ENCODE results near the gene CPNE7. TPM values are rescaled to one million over a fixed set of nuclear protein-coding genes. Genes with fewer than 3 reads are reported as not detected.

Gene CPNE7
- total and polyA plus RNA-seq, 9 of the 15 experiments (the other 6 are each of a cell fraction or from before 2014, with no cell fraction given), result 0.30 to 73.4 (median 32.7) TPM

DNA sequence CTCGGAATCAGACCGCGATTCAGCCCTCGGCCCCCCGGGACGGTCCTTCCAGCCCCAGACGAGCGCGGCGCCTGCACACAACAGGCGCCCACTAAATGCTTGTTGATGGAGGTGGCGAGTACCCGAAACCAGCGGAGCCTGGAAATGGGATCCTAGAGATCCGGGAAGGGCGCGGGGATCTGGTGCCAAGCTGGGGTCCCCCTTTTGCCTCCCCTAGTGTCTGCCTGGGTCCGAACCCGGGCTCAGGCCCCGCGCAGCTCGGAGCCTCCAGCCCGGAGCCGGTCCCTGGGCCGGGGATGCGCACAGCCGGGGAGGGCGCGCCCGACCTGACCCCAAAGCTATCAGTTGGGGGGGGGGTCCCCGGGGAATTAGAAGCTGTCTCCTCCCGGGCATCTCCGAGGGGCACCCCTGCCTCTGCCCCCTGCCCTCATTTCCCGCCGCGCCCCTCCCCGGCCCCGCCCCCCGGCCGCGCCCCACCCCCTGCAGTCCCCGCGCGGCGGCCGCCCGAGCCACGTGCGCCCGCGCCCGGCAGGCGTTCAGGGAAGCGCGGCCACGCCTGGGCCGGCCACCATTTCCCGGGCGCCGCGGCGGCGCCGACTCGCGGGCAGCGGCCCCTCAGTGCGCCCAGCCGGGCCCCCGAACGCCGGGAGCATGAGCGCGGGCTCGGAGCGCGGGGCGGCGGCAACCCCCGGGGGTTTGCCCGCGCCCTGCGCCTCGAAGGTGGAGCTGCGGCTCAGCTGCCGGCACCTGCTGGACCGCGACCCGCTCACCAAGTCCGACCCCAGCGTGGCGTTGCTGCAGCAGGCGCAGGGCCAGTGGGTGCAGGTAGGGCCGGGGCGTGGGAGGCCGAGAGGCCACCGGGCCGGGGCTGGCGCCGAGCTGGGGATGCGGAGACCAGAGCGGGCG is at the start of gene CPNE7 (continued):
- peak; percentile 61; the same call in 1 of the 2 replicates for TF ChIP-seq PHF8 (IDR thresholded peaks at IDR 0.05; ENCODE audit: borderline replicate concordance, low read length)

DNA sequence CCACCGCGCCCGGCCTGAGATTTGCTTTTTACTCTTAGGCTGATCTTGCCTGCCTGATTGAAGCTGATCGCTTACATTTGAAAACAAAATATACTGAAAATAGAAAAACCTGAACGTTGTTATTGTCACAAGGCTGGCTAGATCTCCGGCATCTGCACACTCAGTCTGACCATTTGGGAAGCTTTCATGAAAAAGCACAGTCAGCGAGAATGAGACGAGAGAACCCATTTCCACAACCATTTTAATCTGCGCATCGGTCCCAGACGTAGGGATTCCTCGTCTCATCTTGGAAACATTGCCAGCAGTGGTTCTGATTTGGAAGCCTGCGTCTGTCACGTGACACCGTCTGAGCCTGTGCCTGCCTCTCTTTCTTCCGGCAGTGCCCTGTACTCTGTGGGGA is 46.5 kb upstream of the CPNE7 start:
- no peak overlapping the region for H2AFZ ChIP-seq (ENCODE audit: low read depth, low read length)
- H3K4me1 ChIP-seq (replicated peaks in 1 of 2; ENCODE audit: control insufficient read depth in 2 of 2, insufficient read depth in 2 of 2, low read length in 2 of 2), result peaks cover 0 to under 1% of the 10 kb centered on the region in 2 experiments; a peak in 1 of 5 replicates
- no peaks in the 10 kb centered on the region for H3K27me3 ChIP-seq (ENCODE audit: control insufficient read depth in 2 of 2, insufficient read depth in 2 of 2, low read length in 2 of 2)
- H3K79me2 ChIP-seq (ENCODE audit: control insufficient read depth, insufficient read depth, low read length), result no peaks in the 10 kb centered on the region
- H3K4me2 ChIP-seq (ENCODE audit: insufficient read depth, low read length), result no peak overlapping the region
- ChIA-PET CTCF (ENCODE audit: low intra/inter-chr PET ratio) (no interaction called here), POLR2A (interaction anchor here (1.0 kb wide), 1 partner anchor 22 kb away, joined by 3 read pairs; no protein-coding TSS in a partner anchor)
- H3K9ac ChIP-seq (ENCODE audit: insufficient read depth in 1 of 2, low read depth in 2 of 2, low read length in 2 of 2), result no peak overlapping the region
- H3K4me3 ChIP-seq, result no peak overlapping the region
- H4K20me1 ChIP-seq (replicated peaks; ENCODE audit: control insufficient read depth, insufficient read depth, low read length), result no peaks in the 10 kb centered on the region
- DNase-seq (ENCODE audit: extremely low read depth in 1 of 4, low spot score in 3 of 4) (no peak), ATAC-seq (no peak), FAIRE-seq (no peak)
- 97% methylated on average over 16 of the region's 16 CpGs for WGBS (ENCODE audit: insufficient coverage, low coverage, missing lambda C conversion rate)
- peaks cover 94% of the 10 kb centered on the region for H3K36me3 ChIP-seq (ENCODE audit: control insufficient read depth, insufficient read depth, low read length)
- H3K9me1 ChIP-seq (ENCODE audit: control insufficient read depth, insufficient read depth, low read length), result no peaks in the 10 kb centered on the region
- H3K9me3 ChIP-seq (replicated peaks; ENCODE audit: control insufficient read depth, insufficient read depth, low read depth, low read length), result no peaks in the 10 kb centered on the region
- in situ Hi-C loops (cut with MboI), result no loop called here
- BruUV-seq (replicated peaks), result no TSS peak
- intact Hi-C loops (cut with micrococcal nuclease), result no loop called here
- TF ChIP-seq MAFK (IDR thresholded peaks at IDR 0.05; ENCODE audit: low read length) (peak; percentile 52; the same call in 1 of the 2 replicates), MAFG (tag; conservative IDR thresholded peaks at IDR 0.05) (0 out of 2 replicates have a peak, but pooled peaks have one; percentile 31), C11orf30 (IDR thresholded peaks at IDR 0.05; ENCODE audit: low read depth) (peak; percentile 61), EHMT2 (IDR thresholded peaks at IDR 0.05) (no peak), ZNF316 (IDR thresholded peaks at IDR 0.05) (peak; percentile 73), RNF219 (CRISPR knock-in tag; IDR thresholded peaks at IDR 0.05) (no peak), MAFF (IDR thresholded peaks at IDR 0.05; ENCODE audit: low read length) (peak; percentile 47; the same call in 1 of the 2 replicates)
- H3K27ac ChIP-seq (ENCODE audit: extremely low read depth, low read depth, low read length), result no peak overlapping the region

Measured in K562 (cell line).